Measurements from ENCODE around the gene KCNK16.

DNA sequence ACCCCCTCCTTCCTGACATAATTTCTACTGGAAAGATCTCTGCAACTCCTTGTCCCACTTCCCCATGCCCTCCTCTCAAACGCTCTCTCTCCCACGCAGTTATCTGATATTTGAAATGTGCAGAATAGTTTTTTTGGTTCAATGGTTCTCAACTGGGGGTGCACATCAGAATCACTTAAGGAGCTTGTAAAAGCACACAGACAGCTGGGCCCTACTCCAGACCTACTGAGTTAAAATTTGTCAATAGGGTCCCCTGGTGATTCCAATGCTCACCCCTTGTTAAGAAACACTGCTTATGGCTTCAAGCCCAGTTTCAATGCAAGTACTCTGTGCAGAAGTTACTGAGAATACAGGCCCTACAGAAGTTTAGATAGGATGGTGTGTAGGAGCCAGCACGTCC, 45.2 kb upstream of the KCNK16 start:
- TF ChIP-seq, protein P1, sequence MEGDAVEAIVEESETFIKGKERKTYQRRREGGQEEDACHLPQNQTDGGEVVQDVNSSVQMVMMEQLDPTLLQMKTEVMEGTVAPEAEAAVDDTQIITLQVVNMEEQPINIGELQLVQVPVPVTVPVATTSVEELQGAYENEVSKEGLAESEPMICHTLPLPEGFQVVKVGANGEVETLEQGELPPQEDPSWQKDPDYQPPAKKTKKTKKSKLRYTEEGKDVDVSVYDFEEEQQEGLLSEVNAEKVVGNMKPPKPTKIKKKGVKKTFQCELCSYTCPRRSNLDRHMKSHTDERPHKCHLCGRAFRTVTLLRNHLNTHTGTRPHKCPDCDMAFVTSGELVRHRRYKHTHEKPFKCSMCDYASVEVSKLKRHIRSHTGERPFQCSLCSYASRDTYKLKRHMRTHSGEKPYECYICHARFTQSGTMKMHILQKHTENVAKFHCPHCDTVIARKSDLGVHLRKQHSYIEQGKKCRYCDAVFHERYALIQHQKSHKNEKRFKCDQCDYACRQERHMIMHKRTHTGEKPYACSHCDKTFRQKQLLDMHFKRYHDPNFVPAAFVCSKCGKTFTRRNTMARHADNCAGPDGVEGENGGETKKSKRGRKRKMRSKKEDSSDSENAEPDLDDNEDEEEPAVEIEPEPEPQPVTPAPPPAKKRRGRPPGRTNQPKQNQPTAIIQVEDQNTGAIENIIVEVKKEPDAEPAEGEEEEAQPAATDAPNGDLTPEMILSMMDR (IDR thresholded peaks at IDR 0.05): no peak
- no peak for TF ChIP-seq POLR2A (IDR thresholded peaks at IDR 0.05)
